ENCODE data around the gene MSL2.

Gene MSL2

DNA sequence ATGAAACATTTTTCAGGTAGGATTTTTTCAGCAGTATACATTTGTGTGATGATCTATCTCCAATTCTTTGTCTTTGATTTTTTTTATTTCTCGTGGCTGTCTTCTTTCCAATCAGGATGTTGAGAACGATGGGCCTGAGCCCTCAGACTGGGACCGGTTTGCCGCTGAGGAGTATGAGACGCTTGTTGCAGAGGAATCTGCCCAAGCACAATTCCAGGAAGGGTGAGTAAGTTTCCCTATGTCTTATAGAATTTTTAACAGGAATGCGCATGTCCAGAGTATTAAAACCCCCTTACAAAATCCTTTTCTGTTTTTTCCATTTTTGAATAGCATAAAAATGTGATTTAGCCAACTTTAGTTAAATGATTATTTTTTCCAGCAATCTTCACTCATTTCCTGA is 90.0 kb downstream of the MSL2 start:
- Histone ChIP-seq H3K27me3 (no peaks in the 10 kb centered on the region), H3K4me1 (no peaks in the 10 kb centered on the region), H3K27ac (no peak overlapping the region), H3K9me3 (no peaks in the 10 kb centered on the region), H3K4me3 (no peak overlapping the region), H3K36me3 (peaks cover 13 to 35% (median 26%) of the 10 kb centered on the region in 3 donors)
- intact Hi-C loops (cut with DNase I; ENCODE audit: low total_unique reads) = no loop called here
- DNase-seq = no peak
- TF ChIP-seq, protein P1, sequence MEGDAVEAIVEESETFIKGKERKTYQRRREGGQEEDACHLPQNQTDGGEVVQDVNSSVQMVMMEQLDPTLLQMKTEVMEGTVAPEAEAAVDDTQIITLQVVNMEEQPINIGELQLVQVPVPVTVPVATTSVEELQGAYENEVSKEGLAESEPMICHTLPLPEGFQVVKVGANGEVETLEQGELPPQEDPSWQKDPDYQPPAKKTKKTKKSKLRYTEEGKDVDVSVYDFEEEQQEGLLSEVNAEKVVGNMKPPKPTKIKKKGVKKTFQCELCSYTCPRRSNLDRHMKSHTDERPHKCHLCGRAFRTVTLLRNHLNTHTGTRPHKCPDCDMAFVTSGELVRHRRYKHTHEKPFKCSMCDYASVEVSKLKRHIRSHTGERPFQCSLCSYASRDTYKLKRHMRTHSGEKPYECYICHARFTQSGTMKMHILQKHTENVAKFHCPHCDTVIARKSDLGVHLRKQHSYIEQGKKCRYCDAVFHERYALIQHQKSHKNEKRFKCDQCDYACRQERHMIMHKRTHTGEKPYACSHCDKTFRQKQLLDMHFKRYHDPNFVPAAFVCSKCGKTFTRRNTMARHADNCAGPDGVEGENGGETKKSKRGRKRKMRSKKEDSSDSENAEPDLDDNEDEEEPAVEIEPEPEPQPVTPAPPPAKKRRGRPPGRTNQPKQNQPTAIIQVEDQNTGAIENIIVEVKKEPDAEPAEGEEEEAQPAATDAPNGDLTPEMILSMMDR (IDR thresholded peaks at IDR 0.05) = no peak

DNA sequence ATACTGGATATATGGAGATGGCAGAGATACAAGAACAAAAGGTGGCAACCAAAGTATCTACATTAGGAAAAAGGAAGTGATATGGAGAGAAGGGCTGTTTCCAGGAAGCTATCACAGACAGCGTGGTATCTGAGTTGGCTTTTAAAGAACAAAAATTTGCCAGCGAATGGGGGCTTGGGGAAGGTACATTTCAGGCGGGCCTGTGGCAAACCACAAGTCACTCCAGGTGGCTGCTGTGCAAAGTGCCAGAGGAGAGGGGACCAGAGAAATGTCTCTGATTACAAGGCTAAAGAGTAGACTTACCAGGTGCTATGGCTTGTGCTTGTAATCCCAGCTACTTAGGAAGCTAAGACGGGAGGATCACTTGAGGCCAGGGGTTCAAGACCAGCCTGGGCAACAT is 91.1 kb downstream of the MSL2 start:
- Histone ChIP-seq H3K27me3 (no peaks in the 10 kb centered on the region), H3K9me3 (no peaks in the 10 kb centered on the region), H3K36me3 (peaks cover 13 to 35% (median 26%) of the 10 kb centered on the region in 3 donors), H3K4me1 (no peaks in the 10 kb centered on the region), H3K4me3 (no peak overlapping the region), H3K27ac (no peak overlapping the region)
- DNase-seq = no peak
- TF ChIP-seq, protein P1 (IDR thresholded peaks at IDR 0.05) = no peak
- intact Hi-C loops (cut with DNase I; ENCODE audit: low total_unique reads) = no loop called here

Measured in tibial artery (tissue), 4 donors.